Stimulated activated naive CD4-positive, alpha-beta T cell treated with Interleukin-2 at 50 U/mL for 16 hours (primary cell): ENCODE data around the gene CLEC18C.
"Not testable (repeated sequence)": the region's sequence is repeated elsewhere in the genome, so short reads cannot be mapped to it uniquely, and the experiment has no call there.

Experiments
- DNase-seq: peaks from one replicate; lab custom pipeline; 2025; lab: John Stamatoyannopoulos, UW

Gene CLEC18C

GRCh38 chr16:70206382-70206781, 32.8 kb downstream of the CLEC18C start:
- DNase-seq = not testable (repeated sequence)

GRCh38 chr16:70218586-70218985, 45.0 kb downstream of the CLEC18C start:
- not testable (repeated sequence) for DNase-seq

GRCh38 chr16:70222574-70222973, 49.0 kb downstream of the CLEC18C start:
- DNase-seq = not testable (repeated sequence)

GRCh38 chr16:70223216-70223615, 49.6 kb downstream of the CLEC18C start:
- DNase-seq = not testable (repeated sequence)

GRCh38 chr16:70223971-70224513, 50.5 kb downstream of the CLEC18C start:
- not testable (repeated sequence) for DNase-seq

GRCh38 chr16:70224645-70225044, 51.1 kb downstream of the CLEC18C start:
- DNase-seq = not testable (repeated sequence)

GRCh38 chr16:70225430-70225829, 51.8 kb downstream of the CLEC18C start:
- not testable (repeated sequence) for DNase-seq

- not testable (repeated sequence) for DNase-seq
Measured at GRCh38 chr16:70226024-70226423, 52.4 kb downstream of the CLEC18C start.

GRCh38 chr16:70231831-70232230, 58.2 kb downstream of the CLEC18C start:
- DNase-seq = not testable (repeated sequence)
